HG02759 (cell line): Measurements from ENCODE around the gene ARID5B.

Experiments
- ATAC-seq: cut with Tn5 transposase; IDR thresholded peaks from one replicate; pipeline ENCODE4 v1.9.1; 2021; ENCODE audit warnings: mild to moderate bottlenecking, moderate library complexity; ENCODE audit not compliant: unreplicated experiment

ARID5B gene

DNA sequence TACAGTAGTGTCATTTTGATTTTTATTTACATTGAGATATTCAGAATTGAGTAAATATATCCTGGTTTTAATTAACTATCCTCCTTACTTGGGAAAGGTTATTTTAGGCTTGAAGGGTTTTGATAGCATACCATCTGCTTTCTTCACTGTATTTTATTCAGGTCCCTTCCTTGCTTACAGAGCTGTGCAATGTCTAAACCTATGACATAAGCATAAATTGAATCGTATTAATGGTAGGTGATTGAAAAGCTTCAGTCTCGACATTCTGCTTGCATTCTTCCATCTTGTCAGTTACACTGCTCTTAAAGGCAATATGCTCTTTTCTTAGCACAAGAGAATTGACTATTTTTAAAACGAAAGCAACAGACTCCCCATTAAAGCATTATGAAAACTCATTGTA is 102.5 kb downstream of the ARID5B start:
- ATAC-seq: no peak

GRCh38 chr10:62005281-62005680 is 103.8 kb downstream of the ARID5B start:
- no peak for ATAC-seq

DNA sequence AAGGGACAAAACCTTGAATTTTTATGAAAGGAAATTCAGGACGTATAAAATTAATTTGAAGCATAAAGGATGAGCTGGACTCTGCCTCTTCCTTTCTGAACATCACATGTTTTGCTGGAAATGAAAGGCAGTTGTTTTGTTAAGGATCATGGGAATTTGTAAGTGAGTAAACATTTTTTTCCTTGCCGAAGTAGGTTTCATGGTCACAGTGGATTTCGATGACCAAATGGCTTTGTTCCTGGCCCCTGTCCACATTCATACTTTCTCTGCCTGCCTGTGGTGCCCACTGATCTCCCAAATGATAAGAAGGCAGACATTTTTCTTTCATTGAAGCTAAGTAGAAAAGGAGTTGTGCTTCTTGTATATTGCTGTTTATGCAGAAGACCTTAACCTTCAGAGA is 104.2 kb downstream of the ARID5B start:
- no peak for ATAC-seq

DNA sequence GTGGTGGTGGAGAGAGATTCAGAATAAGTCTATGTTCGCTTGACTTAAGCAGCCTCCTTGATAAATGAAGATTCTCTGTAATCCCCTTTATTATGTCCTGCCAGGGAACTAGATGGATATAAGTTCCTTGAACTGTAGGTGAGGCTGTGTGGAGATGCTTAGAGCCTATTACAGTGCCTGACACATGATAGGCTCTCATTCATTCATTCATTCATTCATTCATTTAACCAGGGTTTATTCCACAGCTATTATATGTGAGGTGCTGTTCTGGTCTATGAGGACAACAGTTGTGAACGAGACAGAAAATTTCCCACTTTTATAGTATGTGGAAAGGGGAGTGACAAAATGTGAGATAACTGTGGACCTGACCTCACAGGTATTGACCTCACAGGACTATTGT is 105.6 kb downstream of the ARID5B start:
- ATAC-seq: no peak

GRCh38 chr10:62008196-62008595 is 106.7 kb downstream of the ARID5B start:
- no peak for ATAC-seq

GRCh38 chr10:62008946-62009345 is 107.4 kb downstream of the ARID5B start:
- ATAC-seq: no peak

DNA sequence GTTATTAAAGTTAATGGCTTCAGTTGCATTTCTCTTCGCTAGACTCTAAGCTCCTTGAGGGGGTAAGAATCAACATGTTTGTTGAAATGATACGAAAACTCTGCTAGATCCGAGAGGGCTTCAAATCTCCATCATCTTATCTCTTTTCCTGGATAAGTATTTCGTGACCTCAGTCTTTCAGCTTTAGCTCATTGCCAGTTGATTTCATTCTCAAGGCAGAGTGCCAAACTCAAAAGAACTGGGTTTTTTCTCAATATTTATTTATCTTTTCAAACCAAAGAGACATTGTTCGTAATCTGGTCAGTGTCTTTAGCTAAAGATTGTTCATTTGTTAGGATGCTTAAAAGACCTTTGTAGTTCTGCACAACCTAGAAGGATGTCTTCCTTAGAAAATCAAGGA is 108.9 kb downstream of the ARID5B start:
- no peak for ATAC-seq

- no peak for ATAC-seq
These were observed 110.1 kb downstream of the ARID5B start for GRCh38 chr10:62011558-62011957.

GRCh38 chr10:62012318-62012717 is 110.8 kb downstream of the ARID5B start:
- ATAC-seq: no peak

- no peak for ATAC-seq
These were observed 113.0 kb downstream of the ARID5B start for GRCh38 chr10:62014510-62014909.

DNA sequence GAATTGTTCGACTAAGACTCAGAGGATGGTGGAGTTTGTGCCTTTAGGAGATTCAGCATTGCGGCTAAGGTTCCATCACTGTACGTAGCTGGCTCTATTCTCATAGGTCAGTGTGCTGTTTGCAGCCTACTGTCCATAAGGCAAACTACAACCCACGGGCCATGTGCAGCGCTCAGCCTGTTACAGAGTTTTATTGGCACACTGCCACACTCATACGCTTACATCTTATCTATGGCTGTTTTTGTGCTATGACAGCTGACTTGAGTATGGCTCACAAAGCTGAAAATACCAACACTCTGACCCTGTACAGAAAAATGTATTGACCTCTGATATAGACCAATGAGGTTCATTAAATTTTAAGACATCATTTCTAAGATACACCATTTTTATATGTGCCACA is 114.5 kb downstream of the ARID5B start:
- ATAC-seq: no peak

DNA sequence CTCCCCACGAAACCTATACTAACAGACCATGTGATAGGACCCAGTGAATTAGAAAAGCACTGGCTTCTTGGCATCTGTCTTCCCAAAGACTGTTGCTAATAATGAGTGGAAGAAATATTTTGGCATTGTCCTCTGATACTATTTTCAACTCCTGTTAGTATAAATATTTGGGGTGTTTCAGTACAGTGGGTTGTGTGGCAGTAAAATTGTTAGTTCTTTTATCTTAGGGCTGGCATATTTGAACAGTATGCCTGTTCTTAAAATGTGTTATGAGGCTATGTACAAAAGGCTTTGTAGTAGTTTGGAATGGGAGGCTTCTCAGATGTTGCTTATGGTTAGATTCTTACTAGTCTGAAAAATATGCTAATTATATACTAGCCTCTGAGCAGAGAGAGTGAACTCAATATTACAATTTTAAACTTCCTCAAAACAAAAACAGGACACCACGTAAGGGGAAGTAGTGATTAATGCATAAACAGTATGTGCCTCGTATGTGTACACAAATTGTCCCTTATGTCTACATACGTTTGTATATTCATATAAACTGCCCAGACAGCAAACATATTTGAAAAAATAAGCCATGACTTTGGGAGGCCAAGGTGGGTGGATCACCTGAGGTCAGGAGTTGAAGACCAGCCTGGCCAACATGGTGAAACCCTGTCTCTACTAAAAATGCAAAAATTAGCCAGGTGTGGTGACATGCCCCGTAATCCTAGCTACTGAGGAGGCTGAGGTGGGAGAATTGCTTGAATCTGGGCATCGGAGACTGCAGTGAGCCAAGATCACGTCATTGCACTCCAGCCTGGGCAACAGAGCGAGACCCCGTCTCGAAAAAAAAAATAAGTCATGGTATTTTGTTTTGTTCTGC is 115.4 kb downstream of the ARID5B start:
- peak; percentile 57 for ATAC-seq

- ATAC-seq: no peak
These were observed 116.0 kb downstream of the ARID5B start for GRCh38 chr10:62017491-62017870.

DNA sequence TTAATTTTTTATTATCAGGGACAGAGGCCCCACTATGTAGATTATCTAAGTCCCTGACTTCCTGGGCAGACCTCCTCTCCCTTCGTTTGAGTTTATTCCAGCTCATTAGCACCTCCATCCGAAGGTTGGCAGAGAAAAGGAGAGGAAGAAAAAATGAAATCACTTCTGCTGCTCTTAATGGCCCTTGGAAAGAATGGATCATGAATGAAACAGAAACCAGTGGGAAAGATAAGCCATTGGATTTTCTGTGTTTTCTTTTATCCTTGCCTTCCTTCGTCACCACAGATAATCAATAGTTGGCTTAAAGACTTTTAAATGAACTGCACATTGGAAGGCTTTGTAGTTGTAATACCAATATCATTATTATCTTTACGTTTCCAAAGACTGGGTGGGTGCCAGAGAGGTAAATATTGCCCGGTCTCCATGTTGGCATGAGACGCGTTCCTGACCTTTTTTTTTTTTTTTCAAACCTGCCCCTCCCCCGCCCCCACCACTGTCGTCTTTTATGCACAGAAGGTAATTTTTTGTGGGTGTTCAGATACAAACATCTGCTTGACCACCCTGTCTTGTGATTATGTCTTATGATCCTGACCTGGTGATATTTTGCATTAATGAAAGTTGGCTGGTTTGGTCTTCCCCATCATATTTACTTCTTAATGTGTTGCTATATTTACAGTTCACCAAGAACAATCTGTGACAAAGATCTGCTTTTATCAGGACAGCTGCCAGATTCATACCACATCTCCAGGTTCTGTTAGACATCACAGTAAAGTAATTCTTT is 116.8 kb downstream of the ARID5B start:
- no peak for ATAC-seq

GRCh38 chr10:62019013-62019684 is 117.7 kb downstream of the ARID5B start:
- ATAC-seq: no peak

DNA sequence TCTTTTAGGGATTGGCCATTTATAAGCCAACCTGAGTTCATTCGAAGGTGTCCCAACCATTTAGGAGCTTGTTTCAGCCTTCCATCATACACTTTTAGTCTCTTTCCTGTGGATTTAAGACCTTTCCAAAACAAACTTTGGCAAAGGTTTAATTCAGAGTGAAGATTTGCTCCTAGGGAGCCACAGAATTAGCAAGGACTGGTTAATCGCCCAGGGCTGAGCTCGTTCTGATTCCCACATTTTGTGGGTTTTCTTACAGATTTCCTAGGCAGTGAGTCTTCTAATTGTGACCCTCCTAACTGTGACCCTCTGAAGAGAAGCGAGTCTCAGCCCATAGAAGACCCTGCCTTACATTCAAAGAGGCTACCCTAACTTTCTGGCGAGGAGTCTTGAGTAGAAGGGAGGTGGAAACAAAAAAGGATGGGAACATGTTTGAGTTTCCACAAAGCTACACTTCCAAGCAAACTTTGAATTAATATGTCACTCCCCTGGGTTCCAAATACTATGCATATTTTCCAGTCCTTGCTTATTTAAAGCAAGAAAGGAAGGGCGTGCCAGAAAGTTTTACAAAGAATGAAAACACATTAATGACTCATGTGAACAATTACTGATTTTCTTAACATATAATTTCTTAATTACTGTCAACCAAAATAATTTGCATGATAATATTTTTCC is 118.3 kb downstream of the ARID5B start:
- no peak for ATAC-seq

GRCh38 chr10:62021128-62021665 is 119.7 kb downstream of the ARID5B start:
- ATAC-seq: no peak

- no peak for ATAC-seq
These were observed 120.7 kb downstream of the ARID5B start for GRCh38 chr10:62021978-62022802.

DNA sequence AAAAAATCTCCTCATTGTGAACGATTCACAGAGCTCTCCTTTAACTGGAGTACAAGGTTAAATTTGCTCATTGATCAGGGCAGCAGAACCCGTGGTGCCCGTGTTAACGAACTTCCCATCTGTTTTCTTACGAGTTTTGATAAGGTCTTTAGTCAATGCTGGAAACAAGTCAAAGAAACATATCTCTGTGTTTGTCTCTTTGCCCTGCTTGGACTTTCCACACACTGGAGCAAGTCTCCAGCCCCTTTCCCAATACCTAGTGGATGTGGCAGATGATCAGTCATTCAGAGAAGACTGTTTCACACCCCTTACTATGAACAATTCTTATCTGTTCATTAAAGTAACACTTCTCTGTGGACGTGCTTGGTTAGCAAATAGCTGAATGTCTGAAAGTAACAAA is 121.3 kb downstream of the ARID5B start:
- ATAC-seq: no peak

DNA sequence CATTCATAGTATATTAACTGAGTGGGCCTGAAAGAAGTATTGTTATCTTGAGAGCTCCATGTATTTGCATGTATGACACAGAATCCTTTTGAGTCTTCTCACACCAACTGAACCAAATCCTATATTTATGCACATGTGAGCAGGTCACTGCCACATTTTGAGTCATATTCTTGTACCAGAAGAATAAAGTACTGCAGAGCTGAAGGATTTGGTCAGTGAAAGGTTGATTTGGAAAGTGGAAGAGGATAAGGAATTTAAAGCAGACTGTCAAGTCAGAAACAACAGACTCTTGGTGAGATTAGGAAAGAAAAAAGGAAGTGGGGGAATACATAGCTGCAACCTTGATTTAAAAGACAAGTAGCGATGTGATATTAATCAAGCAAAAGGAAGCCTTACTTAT is 121.8 kb downstream of the ARID5B start:
- no peak for ATAC-seq
